A673 (cell line): ENCODE measurements around the gene REELD1. TPM values are rescaled to one million over a fixed set of nuclear protein-coding genes. Genes with fewer than 3 reads are reported as not detected.

Source experiments
- BruUV-seq: library from RNA; stranded (reverse); fragments of 400-500 nt; replicated peaks from 2 replicates; lab custom pipeline; 2021; lab: Mats Ljungman, UMichigan
- CTCF ChIA-PET: fragments of 300-600 bp; sonication (Branson Sonifier 250); formaldehyde crosslinking; loops from one replicate; lab custom pipeline; 2022; ENCODE audit warnings: antibody characterized with exemption; lab: Charles Lee
- POLR2A ChIA-PET: fragments of 300-600 bp; sonication (Branson Sonifier 250); formaldehyde crosslinking; loops from one replicate; lab custom pipeline; 2022; ENCODE audit warnings: antibody characterized with exemption; ENCODE audit not compliant: low non-redundant PET; lab: Charles Lee
- DNase-seq: peaks from one replicate; pipeline ENCODE4 v3.0.0-alpha.2; 2015; ENCODE audit warnings: low spot score
- H3K27ac ChIP-seq: fragments of 200-600 bp; sonication (generic); 2 replicates; pipeline ENCODE4 v1.5.1; 2016; ENCODE audit warnings: mixed run types, low read depth, mild to moderate bottlenecking, mixed read lengths, antibody characterized with exemption, low read length; ENCODE audit not compliant: poor library complexity, severe bottlenecking
- H3K27me3 ChIP-seq: fragments of 200-600 bp; sonication (generic); replicated peaks from 2 replicates; pipeline ENCODE4 v1.6.1; 2017; ENCODE audit warnings: mixed run types, low read depth, mild to moderate bottlenecking, mixed read lengths, antibody characterized with exemption, low read length; ENCODE audit not compliant: insufficient read depth, poor library complexity
- H3K36me3 ChIP-seq: fragments of 200-600 bp; sonication (generic); 2 replicates; pipeline ENCODE4 v1.6.1; 2016; ENCODE audit warnings: mixed run types, mild to moderate bottlenecking, mixed read lengths, antibody characterized with exemption, low read length; ENCODE audit not compliant: insufficient read depth, poor library complexity, severe bottlenecking
- H3K4me1 ChIP-seq: fragments of 200-600 bp; sonication (generic); 2 replicates; pipeline ENCODE4 v1.6.1; 2017; ENCODE audit warnings: mixed run types, mild to moderate bottlenecking, mixed read lengths, antibody characterized with exemption, low read length; ENCODE audit not compliant: insufficient read depth, poor library complexity, severe bottlenecking
- H3K4me3 ChIP-seq: fragments of 200-600 bp; sonication (generic); 2 replicates; pipeline ENCODE4 v1.5.1; 2016; ENCODE audit warnings: low read depth, mixed run types, mild to moderate bottlenecking, mixed read lengths, low read length; ENCODE audit not compliant: poor library complexity, severe bottlenecking
- H3K9me3 ChIP-seq: fragments of 200-600 bp; sonication (generic); 2 replicates; pipeline ENCODE4 v1.6.1; 2016; ENCODE audit warnings: mixed run types, low read depth, mild to moderate bottlenecking, mixed read lengths, antibody characterized with exemption, low read length; ENCODE audit not compliant: poor library complexity, severe bottlenecking
- EZH2 ChIP-seq: fragments of 200-600 bp; sonication (generic); IDR thresholded peaks from 2 replicates; pipeline ENCODE4 v1.6.1; 2017; ENCODE audit warnings: borderline replicate concordance, low read depth, mild to moderate bottlenecking, mixed read lengths, antibody characterized with exemption, low read length; ENCODE audit not compliant: poor library complexity, severe bottlenecking
- intact Hi-C: fragments of 100-400 bp; cut with micrococcal nuclease; formaldehyde crosslinking; loops from one replicate; pipeline ENCODE4 v1.10.0; 2022; ENCODE audit not compliant: unreplicated experiment
- total RNA-seq: library from RNA; stranded (reverse); gene quantifications from 2 replicates; pipeline ENCODE4 v1.2.3, GENCODE V29; 2021
- TF ChIP-seq, protein P1 (sequence below): fragments of 300-800, 200-600 bp; sonication (generic); conservative IDR thresholded peaks from 2 replicates; pipeline ENCODE4 v1.5.1; 2017; ENCODE audit warnings: low read depth, mild to moderate bottlenecking, antibody characterized with exemption, low read length, moderate library complexity, mixed read lengths

The REELD1 gene
- total RNA-seq, 1 experiment from 2014 or later, result not detected

DNA sequence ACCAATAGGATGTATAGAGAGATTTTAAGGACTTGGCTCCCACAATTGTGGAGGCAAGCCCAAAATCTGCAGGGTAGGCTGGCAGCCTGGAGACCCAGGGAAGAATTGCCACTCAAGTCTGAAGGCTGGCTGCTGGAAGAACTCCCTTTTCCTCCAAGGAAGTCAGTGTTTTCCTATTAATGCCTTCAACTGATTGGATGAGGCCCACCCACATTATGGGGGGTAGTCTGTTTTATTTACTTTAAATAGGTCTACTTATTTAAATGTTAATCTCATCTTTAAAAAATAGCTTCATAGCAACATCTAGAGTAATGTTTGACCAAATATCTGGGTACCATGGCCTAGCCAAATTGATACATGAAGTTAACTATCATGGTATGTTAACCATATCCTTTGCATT, 20.1 kb upstream of the REELD1 start:
- no peaks in the 10 kb centered on the region for H3K9me3 ChIP-seq
- DNase-seq, result no peak
- no peak overlapping the region for H3K4me3 ChIP-seq
- no TSS peak for BruUV-seq
- H3K27me3 ChIP-seq, result no peaks in the 10 kb centered on the region
- intact Hi-C loops, result no loop called here
- peaks cover 16% of the 10 kb centered on the region for H3K4me1 ChIP-seq
- ChIA-PET CTCF (no interaction called here), POLR2A (no interaction called here)
- H3K36me3 ChIP-seq, result peaks cover 11% of the 10 kb centered on the region
- H3K27ac ChIP-seq, result no peak overlapping the region
- no peak for TF ChIP-seq EZH2
- TF ChIP-seq, protein P1, sequence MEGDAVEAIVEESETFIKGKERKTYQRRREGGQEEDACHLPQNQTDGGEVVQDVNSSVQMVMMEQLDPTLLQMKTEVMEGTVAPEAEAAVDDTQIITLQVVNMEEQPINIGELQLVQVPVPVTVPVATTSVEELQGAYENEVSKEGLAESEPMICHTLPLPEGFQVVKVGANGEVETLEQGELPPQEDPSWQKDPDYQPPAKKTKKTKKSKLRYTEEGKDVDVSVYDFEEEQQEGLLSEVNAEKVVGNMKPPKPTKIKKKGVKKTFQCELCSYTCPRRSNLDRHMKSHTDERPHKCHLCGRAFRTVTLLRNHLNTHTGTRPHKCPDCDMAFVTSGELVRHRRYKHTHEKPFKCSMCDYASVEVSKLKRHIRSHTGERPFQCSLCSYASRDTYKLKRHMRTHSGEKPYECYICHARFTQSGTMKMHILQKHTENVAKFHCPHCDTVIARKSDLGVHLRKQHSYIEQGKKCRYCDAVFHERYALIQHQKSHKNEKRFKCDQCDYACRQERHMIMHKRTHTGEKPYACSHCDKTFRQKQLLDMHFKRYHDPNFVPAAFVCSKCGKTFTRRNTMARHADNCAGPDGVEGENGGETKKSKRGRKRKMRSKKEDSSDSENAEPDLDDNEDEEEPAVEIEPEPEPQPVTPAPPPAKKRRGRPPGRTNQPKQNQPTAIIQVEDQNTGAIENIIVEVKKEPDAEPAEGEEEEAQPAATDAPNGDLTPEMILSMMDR, result no peak

DNA sequence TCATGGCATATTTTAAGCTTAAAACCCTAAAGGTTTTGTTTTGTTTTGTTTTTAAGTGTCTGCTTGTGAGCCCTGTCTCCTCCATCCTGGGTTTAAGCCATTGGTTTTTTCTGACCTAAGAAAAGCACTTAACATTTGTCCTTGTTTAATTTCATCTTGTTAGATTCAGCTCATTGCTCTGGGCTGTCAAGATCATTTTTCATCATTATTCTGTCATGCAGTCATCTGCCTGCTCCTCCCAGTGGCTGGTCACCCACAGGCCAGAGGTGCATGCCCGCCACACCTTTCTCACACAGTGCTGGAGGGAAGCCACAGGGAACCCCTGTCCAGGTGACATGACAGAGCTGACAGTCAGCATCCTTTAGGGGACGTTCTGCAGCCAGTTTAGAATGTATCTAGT, 11.7 kb upstream of the REELD1 start:
- DNase-seq, result no peak
- ChIA-PET CTCF (no interaction called here), POLR2A (no interaction called here)
- H3K4me1 ChIP-seq, result no peaks in the 10 kb centered on the region
- BruUV-seq, result no TSS peak
- no peak for TF ChIP-seq EZH2
- TF ChIP-seq, protein P1, result no peak
- no peaks in the 10 kb centered on the region for H3K27me3 ChIP-seq
- intact Hi-C loops, result no loop called here
- H3K27ac ChIP-seq, result no peak overlapping the region
- no peaks in the 10 kb centered on the region for H3K36me3 ChIP-seq
- H3K9me3 ChIP-seq, result no peaks in the 10 kb centered on the region
- H3K4me3 ChIP-seq, result no peak overlapping the region

DNA sequence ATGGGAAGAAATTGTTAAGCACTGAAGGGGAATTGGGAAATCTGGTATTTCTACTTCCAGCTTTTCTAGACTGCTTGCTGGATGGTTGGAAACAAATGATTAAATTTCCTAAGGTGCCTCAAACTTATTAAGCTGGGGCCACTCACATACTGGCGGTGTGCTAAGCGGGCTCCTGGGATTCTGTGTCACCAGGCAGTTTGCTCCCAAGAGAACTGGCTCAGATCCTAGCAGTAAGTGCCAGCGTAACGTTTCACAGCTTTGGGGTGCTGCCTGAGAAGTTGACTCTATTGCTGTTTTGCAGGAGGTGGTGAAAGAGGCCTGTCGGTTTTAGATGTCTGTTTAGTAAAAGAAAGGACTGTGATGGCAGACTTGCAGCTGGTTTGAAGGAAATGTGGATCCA, 6.9 kb upstream of the REELD1 start:
- no TSS peak for BruUV-seq
- CTCF ChIA-PET, result no interaction called here
- H3K36me3 ChIP-seq, result no peaks in the 10 kb centered on the region
- H3K27ac ChIP-seq, result no peak overlapping the region
- H3K4me3 ChIP-seq, result no peak overlapping the region
- no peaks in the 10 kb centered on the region for H3K4me1 ChIP-seq
- H3K9me3 ChIP-seq, result no peaks in the 10 kb centered on the region
- DNase-seq, result no peak
- intact Hi-C loops, result no loop called here
- POLR2A ChIA-PET, result no interaction called here
- no peaks in the 10 kb centered on the region for H3K27me3 ChIP-seq
- TF ChIP-seq, protein P1, result no peak
- TF ChIP-seq EZH2, result no peak
